Subcutaneous abdominal adipose tissue (tissue), 5 donors: ENCODE results near the gene PVRIG.
"Not testable (repeated sequence)": the region's sequence is repeated elsewhere in the genome, so short reads cannot be mapped to it uniquely, and the experiment has no call there.

Experiments
- H3K27ac ChIP-seq: one replicate; pipeline ENCODE4 v1.7.0; 2013; ENCODE audit warnings: low read depth, mild to moderate bottlenecking, inconsistent platforms, low read length, moderate library complexity
- H3K27me3 ChIP-seq, 5 donors: one replicate each; pipeline ENCODE4 v1.7.0; 2013; ENCODE audit warnings: low read length in 5 of 5, inconsistent platforms in 1 of 5; ENCODE audit not compliant: control insufficient read depth in 5 of 5, insufficient read depth in 4 of 5
- H3K36me3 ChIP-seq, 5 donors: one replicate each; pipeline ENCODE4 v1.7.0; 2013; ENCODE audit warnings: low read length in 5 of 5; ENCODE audit not compliant: control insufficient read depth in 5 of 5, insufficient read depth in 5 of 5
- H3K4me1 ChIP-seq, 5 donors: one replicate each; pipeline ENCODE4 v1.7.0; 2013; ENCODE audit warnings: low read length in 5 of 5, mild to moderate bottlenecking in 3 of 5, moderate library complexity in 1 of 5; ENCODE audit not compliant: control insufficient read depth in 5 of 5, insufficient read depth in 5 of 5
- H3K4me3 ChIP-seq, 5 donors: one replicate each; pipeline ENCODE4 v1.7.0; 2013; ENCODE audit warnings: low read length in 5 of 5, low read depth in 1 of 5
- H3K9ac ChIP-seq, 5 donors: one replicate each; pipeline ENCODE4 v1.7.0; 2013; ENCODE audit warnings: low read length in 5 of 5, mild to moderate bottlenecking in 4 of 5, moderate library complexity in 3 of 5
- H3K9me3 ChIP-seq, 5 donors: one replicate each; pipeline ENCODE4 v1.7.0; 2013; ENCODE audit warnings: low read length in 5 of 5; ENCODE audit not compliant: control insufficient read depth in 5 of 5
- donor health status: healthy.
- donor health status: healthy.
- donor health status: healthy.
- donor health status: healthy.
- donor health status: healthy.

PVRIG gene

GRCh38 chr7:100247152-100247757 is 27.5 kb downstream of the PVRIG start:
- peaks cover 0 to 14% (median 2%) of the 10 kb centered on the region in 5 donors for H3K4me1 ChIP-seq
- H3K36me3 ChIP-seq = no peaks in the 10 kb centered on the region
- no peak overlapping the region for H3K4me3 ChIP-seq
- no peaks in the 10 kb centered on the region for H3K27me3 ChIP-seq
- no peaks in the 10 kb centered on the region for H3K9me3 ChIP-seq
- no peak overlapping the region for H3K27ac ChIP-seq
- no peak overlapping the region for H3K9ac ChIP-seq

DNA sequence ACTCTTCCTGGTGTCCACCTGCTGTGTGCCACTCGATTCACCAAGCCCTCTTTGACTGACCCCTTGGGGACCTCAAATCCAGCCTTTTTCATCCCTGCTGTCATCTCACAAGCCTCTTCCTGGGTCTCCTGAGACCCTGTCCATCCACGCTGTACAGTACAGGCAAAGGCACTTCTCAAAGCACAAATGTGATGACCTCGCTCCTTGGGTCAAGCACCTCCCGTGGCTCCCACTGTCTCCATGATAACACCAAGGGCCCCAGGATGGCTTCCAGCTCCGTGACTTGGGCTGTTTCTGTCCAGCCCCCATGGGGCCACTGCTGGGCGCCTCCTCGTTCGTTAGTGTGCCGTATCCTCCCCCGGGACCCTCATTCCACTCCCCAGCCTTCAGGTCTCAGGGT is 28.7 kb downstream of the PVRIG start:
- no peaks in the 10 kb centered on the region for H3K36me3 ChIP-seq
- peaks cover 0 to 6% (median 0%) of the 10 kb centered on the region in 5 donors for H3K4me1 ChIP-seq
- H3K27me3 ChIP-seq = no peaks in the 10 kb centered on the region
- H3K27ac ChIP-seq = no peak overlapping the region
- H3K4me3 ChIP-seq = no peak overlapping the region
- H3K9ac ChIP-seq = no peak overlapping the region
- H3K9me3 ChIP-seq = no peaks in the 10 kb centered on the region

DNA sequence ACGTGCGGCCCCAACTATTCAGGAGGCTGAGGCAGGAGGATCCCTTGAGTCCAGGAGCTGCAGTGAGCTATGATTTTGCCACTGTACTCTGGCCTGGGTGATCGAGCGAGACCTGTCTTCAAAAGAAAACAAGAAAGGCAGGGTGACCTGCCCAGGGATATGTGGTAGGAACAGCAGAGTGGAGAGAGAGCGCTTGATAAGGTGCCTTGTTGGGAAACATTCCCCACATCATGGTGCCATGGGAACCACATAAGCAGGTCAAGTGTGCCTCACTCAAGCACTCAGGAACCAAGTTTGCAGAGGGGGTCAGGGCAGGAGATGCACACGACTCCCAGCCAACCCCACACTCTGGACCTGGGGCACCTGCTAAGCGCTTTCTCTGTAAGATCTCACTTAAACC is 37.3 kb downstream of the PVRIG start:
- peaks cover 0 to 5% (median 0%) of the 10 kb centered on the region in 5 donors for H3K36me3 ChIP-seq
- no peaks in the 10 kb centered on the region for H3K9me3 ChIP-seq
- no peaks in the 10 kb centered on the region for H3K27me3 ChIP-seq
- H3K4me3 ChIP-seq = no peak overlapping the region
- no peaks in the 10 kb centered on the region for H3K4me1 ChIP-seq
- no peak overlapping the region for H3K27ac ChIP-seq
- H3K9ac ChIP-seq = no peak overlapping the region

DNA sequence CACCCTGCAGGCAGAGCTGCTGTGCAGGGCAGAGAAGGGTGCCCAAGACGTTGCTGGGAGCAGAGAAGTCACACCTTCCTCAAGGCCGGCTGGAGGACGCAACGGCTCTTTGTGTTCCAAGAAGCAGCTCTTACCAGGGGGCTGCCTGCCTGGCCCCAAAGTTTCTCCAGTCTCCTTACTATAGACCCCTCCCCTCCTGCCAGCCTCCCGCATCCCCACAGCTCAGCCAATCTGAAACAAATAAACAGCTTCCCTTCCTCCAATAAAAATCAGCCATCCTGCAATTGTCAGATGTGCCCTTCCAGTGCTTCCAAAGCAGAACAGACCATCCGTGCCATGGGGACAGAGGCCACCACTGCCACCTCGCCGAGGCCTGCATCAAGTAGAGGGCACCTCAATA is 40.2 kb downstream of the PVRIG start:
- H3K4me3 ChIP-seq, H3K9ac ChIP-seq, H3K36me3 ChIP-seq, H3K27ac ChIP-seq, H3K9me3 ChIP-seq, H3K27me3 ChIP-seq, H3K4me1 ChIP-seq: not testable (repeated sequence)

- H3K36me3 ChIP-seq, H3K9me3 ChIP-seq, H3K27me3 ChIP-seq, H3K4me3 ChIP-seq, H3K4me1 ChIP-seq, H3K27ac ChIP-seq, H3K9ac ChIP-seq: not testable (repeated sequence)
Observed at GRCh38 chr7:100262896-100263295, 43.1 kb downstream of the PVRIG start.

DNA sequence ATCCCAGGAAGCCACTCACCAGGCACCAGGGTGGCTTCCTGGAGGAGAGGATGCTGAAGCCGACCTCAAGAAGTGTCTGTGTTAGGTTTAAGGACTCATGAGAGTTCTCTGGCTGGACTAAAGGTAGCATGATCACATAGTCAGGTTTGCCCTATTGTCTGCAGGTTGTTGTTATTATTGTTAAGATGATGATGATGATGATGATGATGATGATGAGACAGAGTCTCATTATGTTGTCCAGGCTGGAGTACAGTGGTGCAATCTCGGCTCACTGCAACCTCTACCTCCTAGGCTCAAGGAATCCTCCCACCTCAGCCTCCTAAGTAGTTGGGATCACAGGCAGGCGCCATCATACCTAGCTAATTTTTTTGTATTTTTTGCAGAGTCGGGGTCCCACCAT is 44.5 kb downstream of the PVRIG start:
- H3K9me3 ChIP-seq, H3K4me3 ChIP-seq, H3K4me1 ChIP-seq, H3K36me3 ChIP-seq, H3K27ac ChIP-seq, H3K9ac ChIP-seq, H3K27me3 ChIP-seq: not testable (repeated sequence)

DNA sequence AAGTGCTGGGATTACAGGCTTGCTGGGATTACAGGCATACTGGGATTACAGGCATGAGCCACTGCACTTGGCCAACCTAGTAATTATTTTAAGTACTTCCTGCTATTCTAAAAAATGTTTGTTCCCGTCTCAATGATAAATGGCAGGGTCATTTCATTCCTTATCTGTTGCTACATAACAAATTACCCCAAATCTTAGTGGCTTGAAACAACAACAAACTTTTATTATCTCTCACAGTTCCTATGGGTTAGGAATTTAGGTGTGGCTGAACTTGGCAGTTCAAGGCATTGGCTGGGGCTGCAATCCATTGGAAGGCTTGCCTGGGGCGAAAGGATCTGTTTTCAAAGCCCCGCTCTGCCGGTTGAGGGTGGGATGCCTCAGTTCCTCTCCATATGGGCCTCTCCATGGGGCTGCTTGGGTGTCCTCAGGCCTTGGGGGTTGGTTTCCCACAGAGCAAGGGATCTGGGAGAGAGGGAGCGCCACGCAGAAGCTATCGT is 45.0 kb downstream of the PVRIG start:
- not testable (repeated sequence) for H3K27me3 ChIP-seq, H3K4me3 ChIP-seq, H3K27ac ChIP-seq, H3K9ac ChIP-seq, H3K36me3 ChIP-seq, H3K4me1 ChIP-seq, H3K9me3 ChIP-seq

DNA sequence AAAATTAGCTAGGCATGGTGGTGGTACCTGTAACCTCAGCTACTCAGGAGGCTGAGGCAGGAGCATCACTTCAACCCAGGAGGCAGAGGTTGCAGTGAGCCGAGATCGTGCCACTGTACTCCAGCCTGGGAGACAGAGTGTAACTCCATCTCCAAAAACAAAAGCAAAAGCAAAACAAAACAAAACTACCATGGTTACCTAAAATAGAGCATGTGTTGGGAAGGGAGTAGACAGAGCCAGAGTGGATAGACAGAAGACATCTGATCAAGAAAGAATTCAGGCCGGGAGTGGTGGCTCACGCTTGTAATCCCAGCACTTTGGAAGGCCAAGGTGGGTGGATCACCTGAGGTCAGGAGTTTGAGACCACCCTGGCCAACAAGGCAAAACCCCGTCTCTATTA is 46.1 kb downstream of the PVRIG start:
- not testable (repeated sequence) for H3K4me3 ChIP-seq, H3K36me3 ChIP-seq, H3K27ac ChIP-seq, H3K27me3 ChIP-seq, H3K4me1 ChIP-seq, H3K9me3 ChIP-seq, H3K9ac ChIP-seq

- no peaks in the 10 kb centered on the region for H3K36me3 ChIP-seq
- no peaks in the 10 kb centered on the region for H3K9me3 ChIP-seq
- H3K27ac ChIP-seq = no peak overlapping the region
- H3K9ac ChIP-seq = no peak overlapping the region
- H3K4me3 ChIP-seq = no peak overlapping the region
- H3K4me1 ChIP-seq = peaks cover 0 to 11% (median 9%) of the 10 kb centered on the region in 5 donors
- no peaks in the 10 kb centered on the region for H3K27me3 ChIP-seq
Observed at GRCh38 chr7:100266576-100267354, 47.0 kb downstream of the PVRIG start.

DNA sequence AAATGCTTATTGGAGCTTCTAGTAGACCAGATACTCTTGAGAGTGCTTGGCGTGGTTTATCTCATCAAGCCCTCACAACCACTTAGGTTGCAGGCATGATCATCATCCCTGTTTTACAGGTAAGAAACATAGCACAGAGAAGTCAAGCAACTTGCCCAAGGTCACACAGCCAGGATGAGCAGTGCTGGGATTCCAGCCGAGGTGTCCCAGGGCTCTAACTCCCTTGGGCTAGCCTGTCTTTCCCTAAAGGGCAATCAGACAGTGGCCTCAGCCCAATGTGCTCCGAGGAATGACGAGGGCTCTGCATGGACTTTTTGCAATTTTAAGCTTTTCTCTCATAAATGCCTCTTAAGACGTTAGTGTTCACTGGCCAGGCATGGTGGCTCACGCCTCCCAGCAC is 47.9 kb downstream of the PVRIG start:
- H3K4me3 ChIP-seq = no peak overlapping the region
- H3K9ac ChIP-seq = no peak overlapping the region
- no peak overlapping the region for H3K27ac ChIP-seq
- no peaks in the 10 kb centered on the region for H3K27me3 ChIP-seq
- H3K36me3 ChIP-seq = no peaks in the 10 kb centered on the region
- H3K4me1 ChIP-seq = peaks cover 0 to 16% (median 14%) of the 10 kb centered on the region in 5 donors
- no peaks in the 10 kb centered on the region for H3K9me3 ChIP-seq
